Activated effector memory CD4-positive, alpha-beta T cell treated with anti-CD3 and anti-CD28 coated beads, Interleukin-2, amount 50 U/mL, for 16 hours (primary cell): ENCODE results near the gene IGSF9.

Experiments
- DNase-seq: peaks from one replicate; pipeline ENCODE4 v3.0.0-alpha.2; 2020

Gene IGSF9

GRCh38 chr1:159943908-159944622 lies 1.3 kb downstream of the IGSF9 start:
- DNase-seq: no peak

GRCh38 chr1:159943278-159943640 lies 2.2 kb downstream of the IGSF9 start:
- DNase-seq: no peak

DNA sequence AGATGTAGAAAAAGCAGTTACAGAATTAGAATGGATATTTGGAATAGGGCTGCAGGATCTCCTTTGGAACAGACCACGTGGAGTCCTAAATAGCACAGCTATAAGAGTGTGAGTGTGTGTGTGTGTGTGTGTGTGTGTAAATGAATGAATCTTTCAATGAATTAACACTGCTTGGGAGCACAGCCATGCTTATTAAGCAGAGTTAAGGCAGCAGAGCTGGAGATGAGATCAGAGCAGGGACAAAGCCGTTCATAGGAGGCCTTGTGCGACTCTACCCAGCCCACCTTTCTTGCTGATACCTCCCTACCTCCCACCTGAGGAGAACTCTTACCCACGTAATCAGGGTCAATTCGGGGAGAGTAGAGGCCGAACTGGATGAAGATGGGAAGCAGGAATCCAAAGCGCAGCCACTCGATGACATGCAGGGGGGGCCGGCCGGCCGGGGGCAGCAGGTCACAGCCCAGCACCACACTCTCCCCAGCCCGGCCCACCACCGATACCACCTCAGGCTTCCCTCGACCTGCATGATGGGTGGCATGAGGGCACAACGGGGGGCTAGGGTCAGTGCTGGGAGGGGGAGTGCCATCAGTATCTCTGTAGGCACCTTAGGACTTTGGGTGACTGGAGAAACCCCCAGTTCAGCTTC lies 2.7 kb downstream of the IGSF9 start:
- DNase-seq: no peak

DNA sequence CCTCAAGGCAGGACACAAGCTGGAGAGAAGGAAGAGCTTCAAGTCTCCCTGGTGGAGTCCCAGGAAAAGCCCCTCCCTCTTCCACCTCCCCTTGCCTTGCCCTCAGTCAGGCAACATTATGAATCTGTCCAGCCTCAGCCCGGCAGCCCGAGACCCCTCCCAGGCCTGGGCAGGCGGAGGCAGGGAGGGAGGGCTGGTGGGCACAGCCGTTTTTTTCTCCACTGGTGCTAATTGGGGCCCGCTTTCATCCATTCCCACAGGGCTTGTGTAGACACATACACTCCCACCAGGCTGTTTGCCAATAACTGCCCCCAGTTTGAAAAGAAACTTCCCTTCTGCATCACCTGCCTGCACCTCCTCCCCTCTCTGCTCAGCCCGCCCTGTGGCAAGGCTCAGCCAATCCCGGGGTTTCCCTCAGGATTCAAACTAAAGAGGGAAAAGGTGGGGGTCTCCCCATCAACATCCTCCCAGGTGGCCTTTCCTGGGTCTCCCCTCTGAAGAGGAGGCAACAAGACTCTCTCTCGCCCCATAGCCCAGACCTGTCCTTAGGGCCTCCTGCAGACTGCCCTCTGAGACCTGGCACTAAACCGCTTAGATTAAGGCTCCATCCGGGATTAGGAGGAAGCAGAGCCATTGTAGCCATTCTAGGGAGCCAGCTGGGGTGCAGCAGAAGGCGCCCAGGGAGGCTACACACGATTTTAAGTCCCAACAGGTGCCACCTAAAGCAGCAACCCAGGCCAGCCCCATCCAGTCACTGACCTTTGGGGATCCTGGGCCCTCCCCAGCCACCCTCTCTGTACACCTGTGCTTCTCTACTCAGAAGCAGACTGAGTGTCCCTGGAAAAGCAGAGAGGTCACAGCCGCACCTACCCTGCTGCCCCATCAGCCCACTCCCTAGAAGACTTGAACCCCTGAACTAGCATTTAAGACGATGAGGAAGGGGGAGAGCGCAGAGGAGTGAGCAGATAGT lies 3.5 kb downstream of the IGSF9 start:
- peak; percentile 54 for DNase-seq

GRCh38 chr1:159941141-159941540 lies 4.3 kb downstream of the IGSF9 start:
- no peak for DNase-seq

- DNase-seq: no peak
Measured at GRCh38 chr1:159940006-159940620, 5.3 kb downstream of the IGSF9 start.

GRCh38 chr1:159939678-159940002 lies 5.8 kb downstream of the IGSF9 start:
- no peak for DNase-seq

- no peak for DNase-seq
Measured at GRCh38 chr1:159938905-159939677, 6.3 kb downstream of the IGSF9 start.

DNA sequence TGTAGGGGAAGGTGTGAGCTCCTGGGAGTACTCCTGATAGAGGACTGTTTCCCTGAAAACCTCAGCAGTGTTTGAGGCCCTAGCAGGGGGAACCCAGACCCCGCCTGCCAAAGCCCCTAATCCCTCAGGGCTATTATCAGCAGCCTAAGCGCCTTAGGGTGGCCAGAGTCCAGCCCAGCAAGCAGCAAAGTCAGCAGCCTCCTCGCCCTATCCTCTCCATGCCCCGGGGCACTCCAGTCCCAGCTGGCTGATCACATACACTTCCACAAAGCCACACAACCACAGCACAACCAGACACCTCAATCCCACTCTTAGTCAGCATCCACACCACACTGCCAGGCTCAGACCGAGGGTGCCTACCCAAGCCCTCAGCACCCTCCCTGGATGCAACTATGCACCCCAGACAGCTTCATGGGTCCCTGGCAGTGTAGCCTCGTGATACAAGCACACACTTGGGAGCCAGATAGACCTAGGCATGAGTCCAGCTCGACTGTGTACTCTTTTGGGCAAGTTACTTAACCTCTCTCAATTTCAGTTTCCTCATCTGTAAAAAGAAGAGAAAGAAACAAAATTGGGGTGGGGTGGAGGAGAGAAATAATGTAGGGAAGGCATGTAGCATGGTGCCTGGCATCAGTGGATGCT lies 7.1 kb downstream of the IGSF9 start:
- DNase-seq: no peak

- DNase-seq: no peak
Measured at GRCh38 chr1:159937054-159937750, 8.2 kb downstream of the IGSF9 start.

DNA sequence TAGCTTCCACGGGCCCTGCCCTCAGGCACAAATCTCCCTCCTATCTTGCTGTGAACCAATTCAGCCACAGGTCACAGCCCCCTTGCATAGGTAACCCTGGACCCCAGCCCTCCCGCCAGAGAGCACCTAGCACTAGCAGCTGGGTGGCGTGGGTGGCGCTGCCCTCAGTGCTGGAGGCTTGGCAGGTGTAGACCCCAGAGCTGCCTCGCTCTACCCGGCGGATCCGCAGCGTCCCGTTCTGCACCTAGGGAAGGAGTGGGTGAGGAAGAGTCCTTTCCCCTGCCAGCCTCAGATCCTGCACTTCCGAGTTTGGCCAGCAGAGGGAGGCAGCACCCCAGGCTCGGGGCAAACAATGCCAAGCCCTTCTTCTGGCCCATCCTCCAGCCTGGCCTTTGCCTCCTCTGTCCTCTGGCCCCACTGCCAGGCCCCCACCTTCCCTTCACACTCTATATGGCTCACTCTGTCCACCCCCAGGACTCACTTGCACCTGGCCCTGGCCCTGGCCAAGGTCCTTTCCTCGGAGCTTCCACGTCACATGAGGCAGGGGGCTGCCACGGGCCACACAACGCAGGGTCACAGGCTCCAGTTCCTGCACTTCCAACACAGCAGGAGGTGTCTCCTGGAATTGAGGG lies 9.0 kb downstream of the IGSF9 start:
- DNase-seq: peak; percentile 94

GRCh38 chr1:159935719-159936272 lies 9.6 kb downstream of the IGSF9 start:
- no peak for DNase-seq

DNA sequence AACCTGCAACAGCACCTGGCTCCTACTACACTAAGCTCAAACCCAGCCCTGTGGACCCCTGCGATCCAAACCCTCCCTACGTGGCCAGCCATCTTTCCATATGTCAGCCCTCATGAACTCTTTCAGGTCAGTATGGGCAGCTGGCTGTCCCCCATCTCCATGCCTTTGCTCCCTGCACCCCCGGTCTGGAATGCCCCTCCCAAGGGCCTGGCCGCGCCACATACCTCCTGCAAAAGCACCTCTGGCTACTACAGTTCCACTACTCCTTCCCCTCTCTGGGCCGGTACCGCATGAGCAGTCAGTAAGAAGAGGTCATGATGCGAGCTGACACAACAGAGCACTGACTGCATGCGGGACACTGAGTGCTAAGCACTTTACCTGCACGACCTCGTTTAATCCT lies 10.1 kb downstream of the IGSF9 start:
- DNase-seq: no peak

- no peak for DNase-seq
Measured at GRCh38 chr1:159934136-159935039, 11.0 kb downstream of the IGSF9 start.

- no peak for DNase-seq
Measured at GRCh38 chr1:159933347-159933746, 12.1 kb downstream of the IGSF9 start.

GRCh38 chr1:159932296-159933285 lies 12.8 kb downstream of the IGSF9 start:
- DNase-seq: no peak

DNA sequence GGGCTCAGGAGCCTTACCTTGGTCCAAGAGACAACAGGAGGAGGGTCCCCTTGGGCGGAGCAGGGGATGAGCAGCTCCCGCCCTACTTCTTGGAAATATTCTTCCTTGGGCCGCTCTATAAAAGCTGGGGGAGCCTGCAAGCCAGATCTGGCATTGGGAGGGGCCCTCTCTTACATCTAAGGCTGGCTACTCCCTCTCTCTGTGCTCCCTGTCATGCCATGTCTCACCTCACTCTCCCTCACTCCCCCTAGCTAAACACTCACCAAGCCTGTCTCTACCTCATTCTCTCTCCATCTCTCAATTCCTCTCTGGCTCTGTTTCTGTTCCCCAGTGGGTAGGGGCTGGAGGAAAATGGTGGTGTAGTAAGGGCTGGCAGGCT lies 13.6 kb downstream of the IGSF9 start:
- DNase-seq: no peak
